Cardiac septum (tissue), 1 donor: ENCODE results near the gene NTN4. TPM values are rescaled to one million over a fixed set of nuclear protein-coding genes. Genes with fewer than 3 reads are reported as not detected.
"Not testable (repeated sequence)": the region's sequence is repeated elsewhere in the genome, so short reads cannot be mapped to it uniquely, and the experiment has no call there.

Experiments
- DNase-seq: peaks from one replicate; pipeline ENCODE4 v3.0.0-alpha.2; 2020; ENCODE audit warnings: low spot score
- intact Hi-C: fragments of 100-400 bp; cut with DNase I; formaldehyde crosslinking; loops from one replicate; pipeline ENCODE4 v1.14.0; 2022
- total RNA-seq: library from RNA; stranded (reverse); fragmentation: NEBNext Ultra II Directional; extraction: Animal tissue kit (Norgen Biotek cat#: 25700); gene quantifications from one replicate; pipeline ENCODE4 v1.2.1, GENCODE V29; 2021
- donor health status: DM: no; HTN: no; CAD: no.

NTN4 gene
- total RNA-seq, 1 donor from 2014 or later: 77.8 TPM

- intact Hi-C loops: no loop called here
- DNase-seq: no peak
These were observed 111.9 kb downstream of the NTN4 start for GRCh38 chr12:95678684-95679083.

- DNase-seq, intact Hi-C loops: not testable (repeated sequence)
These were observed 112.8 kb downstream of the NTN4 start for GRCh38 chr12:95677782-95678181.

- intact Hi-C loops: no loop called here
- DNase-seq: no peak
These were observed 115.9 kb downstream of the NTN4 start for GRCh38 chr12:95674631-95675030.

- intact Hi-C loops: no loop called here
- DNase-seq: no peak
These were observed 116.4 kb downstream of the NTN4 start for GRCh38 chr12:95674163-95674562.

- no peak for DNase-seq
- intact Hi-C loops: no loop called here
These were observed 117.0 kb downstream of the NTN4 start for GRCh38 chr12:95673576-95673975.

GRCh38 chr12:95672166-95672565 is 118.4 kb downstream of the NTN4 start:
- intact Hi-C loops: no loop called here
- no peak for DNase-seq

GRCh38 chr12:95671265-95671664 is 119.3 kb downstream of the NTN4 start:
- no peak for DNase-seq
- intact Hi-C loops: no loop called here

GRCh38 chr12:95663525-95663924 is 127.0 kb downstream of the NTN4 start:
- intact Hi-C loops: no loop called here

GRCh38 chr12:95661360-95661759 is 129.2 kb downstream of the NTN4 start:
- DNase-seq: no peak
- intact Hi-C loops: no loop called here

More at GRCh38 chr12:95663525-95663924, 127.0 kb downstream of the NTN4 start:
- DNase-seq: no peak

- no peak for DNase-seq
- intact Hi-C loops: no loop called here
These were observed 132.2 kb downstream of the NTN4 start for GRCh38 chr12:95658386-95658785.

GRCh38 chr12:95654665-95655064 is 135.9 kb downstream of the NTN4 start:
- intact Hi-C loops, DNase-seq: not testable (repeated sequence)

GRCh38 chr12:95653771-95654546 is 136.6 kb downstream of the NTN4 start:
- intact Hi-C loops: no loop called here
- DNase-seq: no peak

- intact Hi-C loops: no loop called here
- no peak for DNase-seq
These were observed 138.9 kb downstream of the NTN4 start for GRCh38 chr12:95651681-95652080.

- no peak for DNase-seq
- intact Hi-C loops: no loop called here
These were observed 141.4 kb downstream of the NTN4 start for GRCh38 chr12:95648990-95649791.

- DNase-seq: no peak
- intact Hi-C loops: no loop called here
These were observed 143.8 kb downstream of the NTN4 start for GRCh38 chr12:95646781-95647190.

GRCh38 chr12:95643256-95643655 is 147.3 kb downstream of the NTN4 start:
- no peak for DNase-seq
- intact Hi-C loops: no loop called here

- intact Hi-C loops: no loop called here
- no peak for DNase-seq
These were observed 148.0 kb downstream of the NTN4 start for GRCh38 chr12:95642583-95642982.

- intact Hi-C loops: no loop called here
- no peak for DNase-seq
These were observed 149.1 kb downstream of the NTN4 start for GRCh38 chr12:95641299-95641952.

GRCh38 chr12:95640516-95640915 is 150.0 kb downstream of the NTN4 start:
- DNase-seq: no peak
- intact Hi-C loops: no loop called here

- no peak for DNase-seq
- intact Hi-C loops: no loop called here
These were observed 153.0 kb downstream of the NTN4 start for GRCh38 chr12:95637471-95638155.
